K562 (cell line): ENCODE measurements around the gene MMP11. TPM values are rescaled to one million over a fixed set of nuclear protein-coding genes. Genes with fewer than 3 reads are reported as not detected.
A peak's percentile ranks its signal among the peaks of the same experiment; 100 is the strongest.

Source experiments
- ATAC-seq: fragments of 200-7000 bp; cut with Tn5 transposase; 3 replicates; pipeline ENCODE4 v1.9.1; 2020; ENCODE audit warnings: moderate library complexity
- BruUV-seq: library from RNA; stranded (reverse); fragments of 400-500 nt; replicated peaks from 2 replicates; lab custom pipeline; 2021; lab: Mats Ljungman, UMichigan
- CTCF ChIA-PET: fragments of 300-600 bp; formaldehyde crosslinking; extraction: SDS; loops from one replicate; lab custom pipeline; 2021; ENCODE audit warnings: low intra/inter-chr PET ratio; lab: Yijun Ruan, JAX
- POLR2A ChIA-PET: fragments of 300-600, 350-650 bp; sonication (Branson Sonifier 250); formaldehyde crosslinking; extraction: SDS; loops from one replicate; lab custom pipeline; 2021; ENCODE audit warnings: antibody characterized with exemption, inconsistent platforms; lab: Yijun Ruan, JAX
- DNase-seq, 4 experiments: peaks; one replicate each; pipeline versions ENCODE4 v3.0.0 to v3.0.0-alpha.2; 2011 to 2018; ENCODE audit warnings: low spot score in 3 of 4, mixed read lengths in 3 of 4; ENCODE audit errors: extremely low read depth in 1 of 4
- FAIRE-seq: peaks from 2 replicates; lab custom pipeline; 2011; peaks lifted over from hg19 to GRCh38; lab: Jason Lieb, UNC
- H2AFZ ChIP-seq: 2 replicates; pipeline ENCODE4 v1.6.0; 2011; ENCODE audit warnings: low read depth, low read length, control low read depth, inconsistent platforms
- H3K27ac ChIP-seq: fragments of 200-600 bp; 3 replicates; pipeline ENCODE4 v1.8.0; 2011; ENCODE audit warnings: low read depth, mild to moderate bottlenecking, control low read depth, inconsistent platforms, low read length, moderate library complexity, mixed read lengths; ENCODE audit errors: extremely low read depth
- H3K27me3 ChIP-seq, 2 experiments: fragments of 300-600 bp in 1 of 2; 2 replicates in 1 of 2; 3 replicates in 1 of 2; pipeline versions ENCODE4 v1.6.0 to v1.8.0; 2011; ENCODE audit warnings: inconsistent platforms in 2 of 2, low read length in 2 of 2, mild to moderate bottlenecking in 1 of 2, mixed read lengths in 1 of 2, moderate library complexity in 1 of 2; ENCODE audit not compliant: control insufficient read depth in 2 of 2, insufficient read depth in 2 of 2
- H3K36me3 ChIP-seq: fragments of 300-600 bp; 3 replicates; pipeline ENCODE4 v1.8.0; 2011; ENCODE audit warnings: mild to moderate bottlenecking, low read length, inconsistent platforms; ENCODE audit not compliant: control insufficient read depth, insufficient read depth
- H3K4me1 ChIP-seq, 2 experiments: fragments of 200-600 bp in 1 of 2; replicated peaks in 1 of 2; 2 replicates in 1 of 2; 3 replicates in 1 of 2; pipeline versions ENCODE4 v1.5.1 to v1.8.0; 2011; ENCODE audit warnings: inconsistent platforms in 2 of 2, low read length in 2 of 2, mild to moderate bottlenecking in 1 of 2, mixed read lengths in 1 of 2, moderate library complexity in 1 of 2; ENCODE audit not compliant: control insufficient read depth in 2 of 2, insufficient read depth in 2 of 2
- H3K4me2 ChIP-seq: 2 replicates; pipeline ENCODE4 v1.6.1; 2011; ENCODE audit warnings: low read length, control low read depth, inconsistent platforms, mixed read lengths; ENCODE audit not compliant: insufficient read depth
- H3K4me3 ChIP-seq: fragments of 200-600 bp; sonication (generic), shearing (Covaris generic); 2 replicates; pipeline ENCODE4 v1.5.1; 2016; ENCODE audit warnings: control low read depth, inconsistent platforms
- H3K79me2 ChIP-seq: fragments of 200-600 bp; 3 replicates; pipeline ENCODE4 v1.8.0; 2011; ENCODE audit warnings: low read length, inconsistent platforms; ENCODE audit not compliant: control insufficient read depth, insufficient read depth
- H3K9ac ChIP-seq, 2 experiments: 2 replicates each; pipeline versions ENCODE4 v1.6.0 to v1.6.1; 2011; ENCODE audit warnings: low read depth in 2 of 2, low read length in 2 of 2, control low read depth in 1 of 2, inconsistent platforms in 1 of 2, mild to moderate bottlenecking in 1 of 2, mixed read lengths in 1 of 2; ENCODE audit not compliant: insufficient read depth in 1 of 2
- H3K9me1 ChIP-seq: one replicate; pipeline ENCODE4 v1.6.0; 2011; ENCODE audit warnings: inconsistent platforms, mild to moderate bottlenecking, low read length, moderate library complexity; ENCODE audit not compliant: control insufficient read depth, insufficient read depth
- H3K9me3 ChIP-seq: replicated peaks from 2 replicates; pipeline ENCODE4 v1.5.1; 2011; ENCODE audit warnings: low read depth, low read length, inconsistent platforms; ENCODE audit not compliant: control insufficient read depth, insufficient read depth
- H4K20me1 ChIP-seq: replicated peaks from 2 replicates; pipeline ENCODE4 v1.6.1; 2011; ENCODE audit warnings: low read length, inconsistent platforms, mixed read lengths; ENCODE audit not compliant: control insufficient read depth, insufficient read depth
- JUNB ChIP-seq: fragments of 450-650 bp; formaldehyde crosslinking; conservative IDR thresholded peaks from 2 replicates; pipeline ENCODE4 v1.4.0; 2020; ENCODE audit warnings: mild to moderate bottlenecking
- LARP7 ChIP-seq: fragments of 450-650 bp; IDR thresholded peaks from 2 replicates; pipeline ENCODE4 v1.6.1; 2016
- MECOM ChIP-seq: fragments of 250-450 bp; sonication (Bioruptor Pico); IDR thresholded peaks from 2 replicates; pipeline ENCODE4 v1.8.0; 2022; ENCODE audit warnings: inconsistent platforms
- PTTG1 ChIP-seq: fragments of 450-650 bp; IDR thresholded peaks from 2 replicates; pipeline ENCODE4 v1.6.1; 2016; ENCODE audit warnings: low read depth, mild to moderate bottlenecking, missing genetic modification characterization, missing compliant biosample characterization
- SMARCA5 ChIP-seq: fragments of 450-650 bp; IDR thresholded peaks from 2 replicates; pipeline ENCODE4 v1.6.1; 2016
- TFAM ChIP-seq: fragments of 250-450 bp; sonication (Bioruptor Pico); conservative IDR thresholded peaks from 2 replicates; pipeline ENCODE4 v1.5.0; 2021; ENCODE audit warnings: mild to moderate bottlenecking, moderate library complexity
- ZFP1 ChIP-seq: fragments of 450-650 bp; formaldehyde crosslinking; IDR thresholded peaks from 2 replicates; pipeline ENCODE4 v1.4.0; 2020; ENCODE audit warnings: mild to moderate bottlenecking, mixed read lengths
- WGBS: fragments of 100-300 bp; shearing (Covaris generic); methylation state at CpG from one replicate; pipeline ENCODE4 v1.1.6; 2016; ENCODE audit warnings: low coverage, mixed read lengths; ENCODE audit not compliant: insufficient coverage; ENCODE audit errors: missing lambda C conversion rate; 5-methylcytosine and 5-hydroxymethylcytosine counted together
- in situ Hi-C: fragments of 300-500 bp; cut with MboI; formaldehyde crosslinking; loops from 4 replicates; pipeline ENCODE4 v1.15.0; 2018; ENCODE audit warnings: inconsistent platforms, mixed read lengths
- intact Hi-C: fragments of 100-400 bp; cut with micrococcal nuclease; formaldehyde crosslinking; loops from 2 replicates; pipeline ENCODE4 v1.14.2; 2022
- polyA plus RNA-seq, 8 experiments: library from polyadenylated mRNA; depleted of rRNA in 4 of 8; stranded (reverse) in 5 of 8; unstranded in 3 of 8; fragments of >200 nt; fragmentation: Nextera tagmentation in 2 of 8; fragmentation: Illumina TruSeq in 1 of 8; extraction: Ambion mirVana in 2 of 8; extraction: Trizol in 1 of 8; gene quantifications; 2 replicates each; pipeline versions ENCODE4 v1.2.1 to v1.2.3, GENCODE V29; 2011 to 2014; ENCODE audit warnings: inconsistent platforms in 1 of 8, missing spikeins in 1 of 8
- total RNA-seq, 7 experiments: library from RNA; depleted of rRNA in 6 of 7; stranded (reverse); fragments of >200 nt in 6 of 7; fragmentation: Illumina TruSeq in 2 of 7; extraction: Trizol in 2 of 7; gene quantifications; 2 replicates each; pipeline versions ENCODE4 v1.2.1 to v1.2.3, GENCODE V29; 2011 to 2021; ENCODE audit warnings: low replicate concordance in 1 of 7
- TF ChIP-seq, protein P1 (sequence below), 3 experiments: fragments of 200-800 bp in 1 of 3; sonication (Bioruptor generic) in 1 of 3; sonication (generic) in 1 of 3; formaldehyde crosslinking in 1 of 3; IDR thresholded peaks; 2 replicates each; pipeline versions ENCODE4 v1.6.1 to v1.8.0; 2016 to 2022; ENCODE audit warnings: mild to moderate bottlenecking in 2 of 3, missing compliant biosample characterization in 2 of 3, missing genetic modification characterization in 2 of 3, missing genetic modification reagents in 1 of 3
- TF ChIP-seq, protein P2 (sequence below): fragments of 450-650 bp; formaldehyde crosslinking; IDR thresholded peaks from 2 replicates; pipeline ENCODE4 v1.4.0; 2020; ENCODE audit warnings: mild to moderate bottlenecking, moderate library complexity

Gene MMP11
- total and polyA plus RNA-seq, 9 of the 15 experiments (the other 6 are each of a cell fraction or from before 2014, with no cell fraction given): 0.14 to 1.8 (median 1.1) TPM; not detected in 2

DNA sequence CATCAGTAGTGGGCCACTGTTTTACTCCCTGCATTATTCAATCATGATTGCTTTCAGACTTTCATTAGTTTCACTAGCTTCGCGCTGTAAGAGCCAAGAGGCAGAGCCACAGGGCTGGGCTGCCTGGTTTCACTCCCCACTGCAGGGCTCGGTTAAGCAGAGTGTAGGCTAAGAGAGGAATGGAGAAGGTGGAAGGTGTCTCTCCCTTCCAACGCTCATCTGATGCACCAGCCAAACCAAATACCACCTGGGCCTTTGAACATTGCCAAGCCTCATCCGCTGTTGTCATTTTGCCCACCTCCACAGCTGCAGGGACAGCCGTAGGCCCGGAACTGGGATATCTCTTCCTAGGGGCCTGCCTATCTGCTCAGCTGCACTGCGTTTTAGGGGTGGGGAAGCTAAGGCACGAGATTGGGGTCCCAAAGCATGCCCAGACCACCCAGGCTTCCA lies 13.6 kb downstream of the MMP11 start:
- H3K9me1 ChIP-seq: no peaks in the 10 kb centered on the region
- BruUV-seq: TSS peak; percentile 86
- 46% methylated on average over 7 of the region's 9 CpGs for WGBS
- peaks cover 15 to 23% of the 10 kb centered on the region in 2 experiments; a peak in 4 of 5 replicates for H3K4me1 ChIP-seq
- intact Hi-C loops: no loop called here
- H3K4me3 ChIP-seq: peak overlapping the region; percentile 88
- ChIA-PET CTCF (no interaction called here), POLR2A (interaction anchor here (1.1 to 1.7 kb wide), 3 partner anchors 11 to 43 kb away, joined by 3 to 6 read pairs (median 3); no protein-coding TSS in a partner anchor)
- TF ChIP-seq MECOM (no peak), TFAM (CRISPR knock-in tag) (no peak), JUNB (CRISPR knock-in tag) (no peak), LARP7 (no peak), PTTG1 (tag) (no peak), ZFP1 (CRISPR knock-in tag) (no peak), SMARCA5 (no peak)
- TF ChIP-seq, protein P1, sequence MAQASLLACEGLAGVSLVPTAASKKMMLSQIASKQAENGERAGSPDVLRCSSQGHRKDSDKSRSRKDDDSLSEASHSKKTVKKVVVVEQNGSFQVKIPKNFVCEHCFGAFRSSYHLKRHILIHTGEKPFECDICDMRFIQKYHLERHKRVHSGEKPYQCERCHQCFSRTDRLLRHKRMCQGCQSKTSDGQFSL (CRISPR knock-in tag; IDR thresholded peaks at IDR 0.05): no peak
- TF ChIP-seq, protein P1 (tag; IDR thresholded peaks at IDR 0.05): no peak
- TF ChIP-seq, protein P2, sequence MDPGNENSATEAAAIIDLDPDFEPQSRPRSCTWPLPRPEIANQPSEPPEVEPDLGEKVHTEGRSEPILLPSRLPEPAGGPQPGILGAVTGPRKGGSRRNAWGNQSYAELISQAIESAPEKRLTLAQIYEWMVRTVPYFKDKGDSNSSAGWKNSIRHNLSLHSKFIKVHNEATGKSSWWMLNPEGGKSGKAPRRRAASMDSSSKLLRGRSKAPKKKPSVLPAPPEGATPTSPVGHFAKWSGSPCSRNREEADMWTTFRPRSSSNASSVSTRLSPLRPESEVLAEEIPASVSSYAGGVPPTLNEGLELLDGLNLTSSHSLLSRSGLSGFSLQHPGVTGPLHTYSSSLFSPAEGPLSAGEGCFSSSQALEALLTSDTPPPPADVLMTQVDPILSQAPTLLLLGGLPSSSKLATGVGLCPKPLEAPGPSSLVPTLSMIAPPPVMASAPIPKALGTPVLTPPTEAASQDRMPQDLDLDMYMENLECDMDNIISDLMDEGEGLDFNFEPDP (CRISPR knock-in tag): no peak
- no peaks in the 10 kb centered on the region for H3K9me3 ChIP-seq
- ATAC-seq (no peak), DNase-seq (no peak), FAIRE-seq (no peak)
- peak overlapping the region; percentile 96 for H3K4me2 ChIP-seq
- in situ Hi-C loops: no loop called here
- H3K27ac ChIP-seq: peak overlapping the region; percentile 99
- peak overlapping the region; percentile 96 for H2AFZ ChIP-seq
- H3K27me3 ChIP-seq: no peaks in the 10 kb centered on the region
- H3K9ac ChIP-seq: peak overlapping the region; percentile 92 to 96
- H4K20me1 ChIP-seq: peaks cover 10% of the 10 kb centered on the region
- peaks cover 17% of the 10 kb centered on the region; the same call in 2 of the 3 replicates for H3K36me3 ChIP-seq
- H3K79me2 ChIP-seq: peaks cover 37% of the 10 kb centered on the region
